GM21737 (cell line): ENCODE data around the gene KRT15.

Experiments used
- ATAC-seq: cut with Tn5 transposase; IDR thresholded peaks from one replicate; pipeline ENCODE4 v1.9.1; 2021; ENCODE audit warnings: mild to moderate bottlenecking, moderate library complexity; ENCODE audit not compliant: unreplicated experiment

Gene KRT15

DNA sequence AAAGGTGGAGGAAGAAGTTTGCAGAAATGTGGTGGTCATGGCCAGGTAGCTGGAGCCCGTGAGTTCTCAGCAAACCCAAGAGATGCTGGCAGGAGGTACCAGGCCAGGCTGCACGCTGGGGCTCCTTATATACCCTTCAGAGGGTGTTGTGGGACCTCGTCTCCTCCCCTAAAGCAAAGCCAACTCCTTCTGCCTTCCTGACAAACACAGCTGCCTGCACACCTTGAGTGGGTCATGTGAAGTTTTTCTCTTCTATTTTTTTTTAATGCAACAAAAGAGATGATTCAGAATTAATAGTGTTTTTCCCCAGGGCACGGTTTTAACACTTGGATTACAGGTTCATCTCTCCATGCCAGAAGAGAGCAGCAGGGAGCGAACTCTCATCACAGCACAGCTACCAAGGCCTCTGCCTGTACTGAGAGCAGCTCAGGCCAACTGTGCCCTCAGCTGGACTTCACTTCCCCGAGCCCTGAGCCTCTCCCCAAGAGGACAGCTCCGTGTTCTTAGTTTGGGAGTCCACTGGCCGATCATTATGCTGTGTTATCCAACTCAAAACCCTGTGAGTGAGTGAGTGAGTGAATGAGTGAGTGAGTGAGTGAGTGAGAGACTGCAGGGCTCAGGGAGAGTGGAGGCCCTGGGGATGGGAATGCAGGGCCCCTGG, at the start of gene KRT15:
TSS of gene KRT15 (minus strand) at position 102 of the 661 bp plus-strand sequence. CDS start at position 39, 63 bp downstream.
- no peak for ATAC-seq

DNA sequence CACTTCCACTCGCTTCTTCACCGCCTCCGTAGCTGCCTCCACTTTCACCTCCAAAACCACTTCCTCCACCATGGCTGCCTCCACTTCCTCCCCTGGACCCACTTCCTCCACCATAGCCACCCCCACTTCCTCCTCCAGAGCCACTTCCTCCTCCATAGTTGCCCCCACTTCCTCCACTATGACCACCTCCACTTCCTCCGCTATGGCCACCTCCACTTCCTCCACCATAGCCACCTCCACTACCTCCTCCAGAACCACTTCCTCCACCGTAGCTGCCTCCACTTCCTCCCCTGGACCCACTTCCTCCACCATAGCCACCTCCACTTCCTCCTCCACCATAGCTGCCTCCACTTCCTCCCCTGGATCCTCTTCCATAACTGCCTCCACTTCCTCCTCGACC, 48.6 kb upstream of the KRT15 start:
- ATAC-seq = no peak

DNA sequence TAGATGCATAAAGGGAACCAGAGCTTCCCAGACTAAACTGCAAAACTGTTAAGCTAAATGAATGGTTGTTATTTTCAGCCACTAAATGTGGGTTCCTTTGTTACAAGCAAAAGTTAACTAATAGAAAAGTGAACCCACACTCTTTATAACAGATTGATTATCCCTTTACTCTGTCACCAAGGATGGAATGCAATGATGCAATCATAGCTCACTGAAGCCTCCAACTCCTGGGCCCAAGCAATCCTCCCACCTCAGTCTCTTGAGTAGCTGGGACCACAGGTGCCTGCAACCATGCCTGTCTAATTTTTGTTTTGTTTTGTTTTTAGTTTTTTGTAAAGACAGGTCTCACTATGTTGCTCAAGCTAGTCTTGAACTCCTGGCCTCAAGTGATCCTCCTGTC, 46.6 kb upstream of the KRT15 start:
- ATAC-seq = no peak

DNA sequence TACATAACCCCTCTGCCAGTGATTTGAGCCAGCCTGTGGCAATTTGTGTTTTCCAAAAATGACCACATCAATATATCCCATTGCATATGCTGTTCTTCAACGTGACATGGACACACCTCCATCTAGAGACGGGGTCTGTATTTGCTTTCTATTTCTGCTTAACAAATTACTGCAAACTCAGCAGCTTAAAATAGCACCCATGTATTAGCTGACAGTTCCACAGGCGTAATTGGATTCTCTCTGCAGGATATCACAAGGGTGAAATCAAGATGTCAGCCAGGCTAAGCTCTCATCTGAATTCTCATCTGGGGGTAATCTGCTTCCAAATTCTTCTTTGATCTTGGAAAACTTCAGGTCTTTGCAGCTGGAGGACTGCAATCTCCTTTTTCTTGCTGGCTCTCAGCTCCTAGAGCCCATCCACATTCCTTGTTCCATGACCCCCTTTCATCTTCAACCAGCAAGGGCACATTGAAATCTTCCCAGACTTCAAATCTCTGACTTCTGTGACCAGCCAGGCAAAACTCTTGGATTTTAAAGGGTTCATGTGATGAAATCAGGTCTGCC, 45.0 kb upstream of the KRT15 start:
- ATAC-seq = no peak

DNA sequence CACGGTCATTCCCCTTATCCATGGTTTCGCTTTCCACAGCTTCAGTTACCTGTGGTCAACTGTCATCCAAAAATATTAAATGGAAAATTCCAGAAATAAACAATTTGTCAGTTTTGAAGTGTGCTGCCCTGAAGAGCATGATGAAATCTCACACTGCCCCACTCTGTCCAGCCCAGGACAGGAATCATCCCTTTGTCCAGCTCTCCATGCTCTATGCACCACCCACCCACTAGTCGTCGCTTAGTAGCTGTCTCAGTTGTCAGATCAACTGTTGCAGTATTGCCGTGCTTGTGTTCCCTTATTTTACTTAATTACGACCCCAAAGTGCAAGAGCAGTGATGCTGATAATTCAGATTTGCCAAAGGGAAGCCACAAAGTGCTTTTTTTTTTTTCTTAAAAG, 42.9 kb upstream of the KRT15 start:
- ATAC-seq = no peak

DNA sequence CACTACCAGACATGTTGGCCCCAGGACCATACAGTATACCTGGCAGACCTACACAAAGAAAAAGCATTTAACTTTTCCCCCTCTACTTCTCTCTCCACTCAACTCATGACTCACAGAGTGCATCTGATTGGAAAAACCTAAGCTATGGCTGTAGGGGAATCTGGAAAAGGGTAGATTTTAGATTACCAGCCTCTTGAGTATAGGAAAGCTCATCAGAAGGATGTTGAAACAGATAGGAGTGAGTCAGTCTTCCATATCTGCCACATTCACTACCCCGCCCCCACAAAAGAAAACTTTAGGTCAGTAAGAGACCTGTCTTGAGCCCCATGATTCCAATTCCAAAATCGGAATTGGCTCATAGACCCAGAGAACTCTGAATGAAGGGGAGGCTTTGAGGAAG, 40.9 kb upstream of the KRT15 start:
- no peak for ATAC-seq

DNA sequence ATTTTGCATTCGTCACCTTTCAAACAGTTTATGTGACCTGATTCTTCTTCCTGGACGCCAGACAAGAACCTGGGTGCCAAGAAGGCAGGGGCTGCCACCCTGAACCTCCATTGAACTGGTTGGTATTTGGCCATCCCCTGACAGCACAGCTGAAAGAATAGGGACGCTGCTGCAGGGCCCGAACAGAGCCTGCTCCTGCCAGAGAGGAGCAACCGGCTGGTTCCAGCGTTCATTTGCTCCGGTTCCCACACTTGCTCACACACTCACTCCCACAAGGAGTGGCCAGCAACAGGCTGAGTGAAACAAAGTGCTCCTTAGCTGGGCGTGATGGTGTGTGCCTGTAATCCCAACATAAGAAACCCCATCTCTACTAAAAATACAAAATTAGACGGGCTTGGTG, 38.2 kb upstream of the KRT15 start:
- ATAC-seq = no peak

DNA sequence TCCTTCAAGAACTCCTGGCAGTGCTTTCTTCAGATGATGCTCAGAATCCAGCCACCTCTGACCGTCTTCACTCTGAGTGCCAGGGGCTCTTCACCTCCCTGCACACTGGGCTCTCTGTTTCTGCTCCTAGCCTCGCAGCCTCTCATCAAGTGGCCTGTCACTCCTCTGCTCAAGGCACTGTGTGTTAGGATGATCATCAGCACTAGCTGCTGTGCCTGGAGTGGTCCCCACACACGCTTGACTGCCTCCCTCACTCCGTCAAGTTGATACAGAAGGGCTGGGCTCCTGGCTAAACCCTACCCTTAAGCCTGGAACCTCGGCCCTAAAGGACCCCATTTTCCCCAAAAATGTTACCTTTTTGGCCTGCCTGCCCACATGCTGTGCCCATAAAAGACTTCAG, 37.6 kb upstream of the KRT15 start:
- ATAC-seq = no peak

DNA sequence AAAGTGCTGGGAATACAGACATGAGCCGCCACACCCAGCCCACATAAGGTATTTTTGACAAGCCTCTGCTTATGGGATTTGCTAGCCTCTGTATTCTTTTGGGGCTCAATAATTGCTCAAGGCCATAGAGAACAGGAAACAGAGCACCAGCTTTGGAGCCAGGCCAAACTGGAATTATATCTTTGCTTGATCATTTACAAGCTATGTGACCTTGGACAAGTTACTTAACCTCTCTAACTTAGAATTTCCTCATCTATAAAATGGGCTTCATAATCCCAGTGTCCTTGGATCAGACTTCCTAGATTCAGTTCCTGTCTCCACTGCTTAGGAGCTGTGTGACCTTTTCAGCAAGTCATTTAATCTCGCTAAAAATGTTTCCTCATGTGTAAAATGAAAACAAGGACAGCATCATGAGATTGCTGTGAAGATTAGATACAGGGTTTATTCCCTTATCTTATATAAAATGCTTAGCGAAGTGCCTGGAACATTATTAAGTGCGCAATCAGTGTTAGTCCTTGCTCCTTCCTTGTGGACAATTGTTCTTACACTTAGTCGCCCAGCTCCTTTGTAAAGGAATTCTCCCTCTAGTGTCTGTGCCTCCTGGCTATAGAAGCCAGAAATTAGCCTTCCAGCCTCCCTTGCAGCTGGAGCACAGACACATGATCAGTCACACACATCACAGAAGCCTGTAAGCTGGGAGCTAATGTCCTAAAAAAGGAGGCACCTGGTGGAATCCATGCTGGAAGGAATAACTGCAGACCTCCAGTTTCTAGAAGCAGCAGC, 36.6 kb upstream of the KRT15 start:
- ATAC-seq = no peak

DNA sequence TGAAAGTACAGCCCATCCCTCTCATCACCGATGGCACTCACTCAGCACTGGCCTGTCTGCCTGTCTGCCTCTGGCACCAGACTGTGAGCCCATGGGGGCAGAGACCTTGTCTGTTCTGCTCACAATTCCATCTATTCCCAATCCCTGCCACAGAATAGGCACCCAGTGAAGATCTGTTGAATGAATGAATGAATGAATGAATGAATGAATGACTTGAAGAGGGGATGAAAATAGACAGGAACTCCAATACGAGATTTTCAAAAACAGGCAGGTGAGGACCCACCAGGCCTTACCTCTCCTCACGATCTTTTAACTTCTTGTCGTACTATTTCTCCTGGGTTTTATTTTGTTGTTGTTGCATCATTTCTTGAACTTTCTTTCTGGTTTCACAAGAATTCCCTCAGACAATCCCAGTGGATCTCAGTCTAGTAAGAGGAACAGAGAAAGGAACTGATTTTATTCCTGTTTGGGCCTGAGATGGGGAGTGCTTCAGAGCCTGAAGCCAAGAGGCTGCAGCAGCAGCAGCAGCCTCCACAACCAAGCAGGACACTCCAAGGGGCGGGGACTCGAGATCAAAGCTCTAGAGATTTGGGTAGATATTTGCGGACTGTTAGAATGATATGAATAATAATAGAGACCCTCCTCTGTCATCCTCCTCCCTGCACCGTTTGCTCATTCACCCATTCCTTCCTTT, 35.4 kb upstream of the KRT15 start:
- no peak for ATAC-seq

DNA sequence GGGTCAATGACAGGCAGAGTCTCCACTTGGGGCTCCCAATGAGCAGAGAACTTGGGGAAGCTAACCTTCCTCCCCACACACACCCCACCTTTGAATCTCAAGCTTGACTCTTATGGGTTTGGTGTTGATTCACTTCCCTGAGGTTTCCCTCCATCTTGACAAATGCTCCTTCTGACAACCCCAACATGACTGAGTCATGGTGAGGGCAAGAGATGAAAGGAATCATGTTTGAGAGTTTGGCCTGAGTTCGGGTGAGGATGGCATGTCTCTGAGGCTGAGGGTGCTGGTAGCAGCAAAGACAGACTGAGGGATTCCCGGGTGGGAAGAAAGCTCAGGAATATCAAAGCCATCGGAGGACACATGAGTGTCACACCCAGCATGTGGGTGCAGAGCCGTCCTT, 34.5 kb upstream of the KRT15 start:
- no peak for ATAC-seq

DNA sequence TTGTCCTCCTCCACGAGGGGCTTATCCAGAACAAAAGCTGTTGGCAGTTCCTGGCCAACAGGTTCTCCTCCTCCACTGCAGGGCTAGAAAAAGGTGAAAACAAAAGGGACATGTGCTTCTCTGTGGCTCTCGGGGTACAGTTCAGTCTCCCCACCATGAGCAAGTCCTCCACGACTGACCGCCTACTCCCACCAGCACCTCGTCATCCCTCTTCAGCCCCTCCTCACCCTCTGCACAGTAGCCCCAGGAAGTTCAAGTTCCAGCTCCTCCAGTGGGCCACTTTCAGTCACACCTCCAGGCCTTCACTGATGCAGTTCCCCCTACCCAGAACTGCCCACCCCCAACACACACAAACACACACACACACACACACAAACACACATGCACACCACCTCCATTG, 33.8 kb upstream of the KRT15 start:
- ATAC-seq = no peak

DNA sequence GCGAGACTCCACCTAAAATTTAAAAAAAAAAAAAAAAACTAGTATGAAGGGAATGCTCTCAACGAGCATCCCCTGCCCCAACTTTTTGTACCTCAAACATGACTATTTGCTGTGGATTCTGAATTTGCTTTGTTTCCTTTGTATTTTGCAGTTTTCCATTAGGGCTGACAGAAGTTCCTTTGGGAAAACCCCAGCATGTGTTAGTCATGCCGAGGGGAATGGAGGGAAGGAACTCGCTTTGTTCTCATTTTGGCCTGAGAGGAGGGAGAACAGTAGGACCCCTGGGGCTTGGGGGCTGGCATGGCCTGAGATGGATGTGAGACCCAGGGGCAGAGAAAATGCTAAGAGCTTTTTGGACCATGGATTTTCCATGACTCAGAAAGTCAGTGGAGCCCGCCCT, 32.7 kb upstream of the KRT15 start:
- ATAC-seq = no peak

DNA sequence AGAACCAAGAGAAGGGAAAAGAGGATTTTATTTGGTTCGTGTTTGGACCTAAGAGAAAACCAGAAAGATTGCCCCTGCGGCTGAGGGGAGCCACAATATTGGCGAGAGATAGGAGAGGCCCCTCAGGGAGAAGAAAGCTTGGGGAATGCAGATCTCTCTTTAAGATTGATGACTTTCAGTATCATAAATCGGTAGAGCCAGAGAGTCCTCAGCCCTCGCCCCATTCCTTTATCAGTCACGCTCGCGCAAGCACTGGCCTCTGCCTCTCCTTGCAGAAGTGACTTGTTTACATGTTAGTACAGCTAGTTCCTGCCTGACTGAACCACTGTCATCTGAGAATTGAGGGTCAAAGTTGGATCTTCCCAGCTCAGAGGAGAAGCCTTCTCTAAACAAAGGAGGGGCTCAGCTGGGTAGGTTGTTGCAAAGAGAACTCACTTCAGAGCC, 30.9 kb upstream of the KRT15 start:
- no peak for ATAC-seq

DNA sequence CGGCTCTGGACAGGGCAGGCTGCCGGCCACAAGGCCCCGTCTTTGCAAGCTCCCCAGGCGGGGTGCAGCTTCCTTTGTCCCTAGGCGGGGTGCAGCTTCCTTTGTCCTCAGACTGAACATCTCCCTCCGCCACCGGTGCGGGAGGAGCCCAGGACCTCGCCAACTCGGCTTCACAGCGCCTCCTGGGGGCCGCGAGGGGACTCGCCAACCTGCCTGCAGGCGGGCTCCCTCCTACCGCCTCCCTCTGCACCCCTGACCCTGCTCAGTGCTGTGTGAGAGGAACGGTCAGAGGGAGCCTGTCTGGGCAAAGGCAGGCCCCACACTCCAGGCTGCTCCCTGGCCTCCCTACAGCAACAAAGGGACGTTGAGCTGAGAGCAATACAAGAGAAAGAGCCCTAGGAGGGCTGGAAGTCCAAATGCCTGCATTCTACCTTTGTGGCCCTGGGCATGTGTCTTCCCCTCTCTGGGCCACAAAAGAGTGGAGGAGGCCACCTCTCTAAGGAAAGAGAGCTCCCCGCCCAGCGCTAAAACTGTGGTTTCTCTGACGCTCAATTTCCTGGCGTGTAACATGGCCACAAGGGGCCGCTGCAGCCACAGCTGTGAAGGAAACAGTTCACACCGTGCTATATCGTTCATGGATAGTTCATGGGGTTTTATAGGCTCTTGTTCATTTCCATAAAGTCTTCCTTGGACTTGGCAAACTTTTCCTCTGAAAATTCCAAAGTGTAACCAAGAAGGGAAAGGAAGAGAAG, 30.3 kb upstream of the KRT15 start:
- ATAC-seq = no peak

DNA sequence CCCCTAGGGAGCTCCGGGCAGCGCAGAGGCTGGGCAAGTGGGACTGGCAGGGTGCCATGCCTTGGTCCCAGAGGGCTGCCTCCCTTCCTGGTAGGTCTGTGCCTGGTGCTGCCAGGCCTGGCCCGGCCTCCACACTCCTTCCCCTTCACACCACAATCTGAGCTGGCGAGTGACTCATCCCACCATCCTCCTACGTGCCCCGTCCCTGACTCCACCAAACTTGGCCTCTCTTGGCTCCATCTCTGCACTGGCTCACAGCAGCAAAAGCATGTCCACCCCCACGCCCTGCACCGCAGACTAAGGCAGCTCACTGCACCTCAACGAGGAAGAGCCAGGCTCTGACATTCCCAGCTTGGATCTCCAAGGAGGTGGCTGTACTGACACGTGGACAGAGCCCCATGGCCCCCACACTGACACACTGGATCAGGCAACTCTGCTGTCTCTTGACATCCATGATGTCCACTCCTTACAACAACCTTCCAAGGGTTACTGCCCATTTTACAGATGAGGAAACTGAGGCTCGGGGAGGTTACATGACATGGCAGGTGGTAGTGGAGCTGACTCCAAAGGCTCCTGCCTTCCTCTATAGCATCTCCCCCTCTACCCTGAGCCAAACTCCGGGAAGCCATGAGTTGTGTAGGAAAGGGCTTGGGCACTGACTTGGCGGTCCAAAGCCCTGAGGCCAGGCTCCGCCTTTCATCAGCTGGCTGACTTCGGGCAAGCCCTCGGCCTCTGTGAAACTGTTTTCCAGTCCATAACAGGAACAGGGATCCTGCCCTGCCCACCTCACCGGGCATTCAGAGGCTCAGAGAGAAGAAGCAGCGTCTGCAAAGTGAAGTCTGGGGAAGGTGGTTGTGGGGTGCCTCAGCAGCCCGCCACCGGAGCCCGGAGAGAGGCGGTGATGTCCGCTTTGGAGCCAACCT, 29.5 kb upstream of the KRT15 start:
- no peak for ATAC-seq

DNA sequence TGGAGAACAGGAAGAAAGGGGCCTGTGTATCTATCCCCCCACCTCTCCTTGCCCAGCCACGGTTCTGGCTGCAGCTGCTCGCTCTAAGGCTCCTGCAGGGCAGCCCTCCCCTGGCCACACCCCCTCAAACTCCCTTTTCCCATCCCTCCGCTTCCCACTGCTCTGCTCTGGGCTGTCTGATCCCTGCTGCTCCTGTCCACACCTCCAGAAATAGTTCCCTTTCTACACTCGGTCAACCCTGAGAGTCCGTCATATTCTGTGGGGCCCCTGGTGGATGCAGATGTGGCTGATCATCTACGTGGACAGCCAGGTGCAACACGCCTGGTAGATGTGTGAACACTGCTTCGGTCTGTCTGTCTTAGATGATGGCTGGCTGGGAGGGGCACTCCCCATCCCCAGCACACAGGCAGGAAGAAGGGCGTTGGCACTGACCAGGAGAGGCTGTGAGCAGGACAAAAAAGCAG, 28.7 kb upstream of the KRT15 start:
- ATAC-seq = no peak

DNA sequence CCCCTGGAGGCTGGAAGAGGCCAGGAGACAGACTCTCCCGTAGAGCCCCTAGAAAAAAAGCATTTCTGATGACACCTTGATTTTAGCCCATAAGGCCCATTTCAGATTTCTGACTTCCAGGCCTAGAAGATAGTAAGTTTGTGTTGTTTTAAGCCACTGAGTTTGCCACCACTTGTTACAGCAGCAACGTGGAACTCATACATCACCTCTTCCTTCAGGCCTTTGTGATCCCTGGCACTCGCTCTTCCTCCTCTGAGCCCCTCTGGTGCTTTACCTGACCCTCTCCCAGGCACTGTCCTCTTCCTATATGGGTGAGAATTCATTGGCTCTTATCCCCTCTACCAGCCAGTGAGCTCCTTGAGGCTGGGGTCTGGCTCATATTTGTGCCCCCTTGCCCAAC, 28.1 kb upstream of the KRT15 start:
- no peak for ATAC-seq

DNA sequence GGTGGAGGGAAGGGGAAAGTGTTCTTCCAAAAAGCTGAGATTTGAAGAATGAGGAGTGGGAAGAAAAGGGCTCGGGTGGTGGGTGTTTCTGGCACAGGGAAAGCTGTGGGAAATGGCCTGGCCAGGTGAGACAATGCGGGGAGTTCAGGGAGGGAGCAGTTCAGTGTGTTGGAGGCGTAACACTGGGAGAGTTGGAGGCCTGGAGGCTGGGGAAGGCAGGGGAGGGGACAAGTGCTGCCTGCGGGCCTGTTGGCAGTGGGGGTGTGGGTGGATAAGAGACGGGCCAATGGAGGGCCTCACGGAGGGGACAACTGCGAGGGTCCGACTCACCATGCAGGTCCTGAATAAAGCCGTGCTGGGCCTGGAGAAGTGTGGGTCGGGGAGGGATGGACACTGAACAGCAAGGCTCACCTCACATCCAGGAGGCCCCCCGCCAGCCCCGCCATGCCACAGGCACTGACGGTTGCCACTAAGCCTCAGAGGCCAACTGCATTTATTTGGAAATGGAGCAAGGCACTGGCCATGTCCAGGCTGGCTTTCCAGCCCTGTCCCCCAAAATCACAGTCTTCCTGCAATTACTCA, 27.2 kb upstream of the KRT15 start:
- no peak for ATAC-seq
